ENCODE measurements around the gene ARHGAP1.

GRCh38 chr11:46655631-46656030 lies 44.8 kb downstream of the ARHGAP1 start:
- TF ChIP-seq EZH2phosphoT487 (IDR thresholded peaks at IDR 0.05; ENCODE audit: borderline replicate concordance, low read length), result no peak
- no peak for TF ChIP-seq CTCF (conservative IDR thresholded peaks at IDR 0.05; ENCODE audit: low read depth, low read length)

Measured in PC-3 (cell line).